Measurements from ENCODE around the gene ID1.
"Not testable (repeated sequence)": the region's sequence is repeated elsewhere in the genome, so short reads cannot be mapped to it uniquely, and the experiment has no call there.

The ID1 gene

DNA sequence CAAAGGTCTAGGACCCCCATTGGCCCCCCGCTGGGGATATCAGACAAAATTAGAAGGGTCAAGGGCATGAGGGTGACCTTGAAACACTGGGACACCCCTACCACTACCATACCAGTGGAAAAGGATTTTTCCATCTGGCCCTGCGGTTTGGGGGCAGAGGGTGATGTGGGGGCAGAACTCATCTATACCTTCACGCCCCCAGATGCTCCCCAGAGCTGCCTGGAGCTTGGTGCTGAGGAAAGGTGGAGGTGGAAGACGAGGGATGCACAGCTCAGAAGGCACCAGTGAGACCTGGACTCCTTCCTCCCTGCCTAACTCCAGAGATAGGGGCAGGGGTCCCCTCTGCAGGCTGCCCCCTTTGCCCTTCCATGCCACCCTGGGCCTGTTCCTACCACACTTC lies 33.7 kb downstream of the ID1 start:
- DNase-seq = no peak

DNA sequence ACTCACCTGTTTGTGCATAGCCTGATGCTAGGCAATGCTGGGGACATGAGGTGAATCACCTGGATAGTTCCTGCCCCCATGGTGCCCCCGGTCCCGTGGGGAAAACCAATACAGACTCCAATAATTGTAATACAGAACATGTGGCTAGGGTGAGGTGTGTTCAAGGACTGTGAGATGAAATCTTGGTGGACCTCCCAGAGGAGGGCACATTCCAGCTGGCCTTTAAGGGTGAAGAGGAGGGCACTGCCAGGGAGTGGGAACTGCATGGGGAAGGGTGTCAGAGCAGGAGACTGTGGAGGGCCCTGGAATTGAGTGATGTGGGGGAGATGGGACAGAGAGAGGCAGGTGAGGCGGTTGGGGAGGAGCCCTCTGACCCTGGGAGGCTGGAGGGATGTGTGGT lies 35.2 kb downstream of the ID1 start:
- no peak for DNase-seq

DNA sequence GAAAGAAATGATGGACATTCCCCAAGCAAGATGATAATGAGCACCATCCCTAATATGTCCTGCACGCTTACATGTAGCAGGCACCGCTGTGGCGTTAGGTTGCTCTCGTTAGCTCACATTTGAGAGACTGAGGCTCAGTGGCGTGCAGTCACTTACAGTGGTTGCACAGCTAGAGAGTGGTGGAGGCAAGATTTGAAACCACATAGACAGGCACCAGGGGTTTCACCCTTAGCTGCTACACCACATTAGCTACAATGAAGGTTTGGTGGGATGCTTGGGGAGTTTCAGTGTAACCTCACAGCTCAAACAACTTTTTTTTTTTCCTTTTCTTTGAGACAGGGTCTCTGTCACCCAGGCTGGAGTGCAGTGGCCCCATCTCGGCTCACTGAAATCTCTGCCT lies 36.3 kb downstream of the ID1 start:
- DNase-seq = no peak

DNA sequence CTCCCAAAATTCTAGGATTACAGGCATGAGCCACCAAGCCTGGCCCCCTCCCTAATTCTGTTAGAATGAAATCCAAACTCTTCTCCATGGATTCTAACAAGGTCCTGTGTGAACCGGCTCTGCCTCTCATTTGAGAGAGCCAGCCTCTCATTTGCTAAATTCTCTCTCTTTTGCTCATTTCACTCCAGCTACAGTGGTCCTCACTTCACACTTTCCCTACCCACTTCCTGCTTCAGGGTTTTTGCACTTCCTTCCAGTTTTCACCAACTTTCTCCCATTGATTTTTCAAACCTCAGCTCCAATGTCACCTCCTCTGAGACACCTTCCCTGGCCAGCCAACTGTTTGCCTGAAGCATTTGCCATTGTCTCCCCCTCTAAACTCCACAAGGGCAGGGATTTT lies 37.7 kb downstream of the ID1 start:
- DNase-seq = no peak

DNA sequence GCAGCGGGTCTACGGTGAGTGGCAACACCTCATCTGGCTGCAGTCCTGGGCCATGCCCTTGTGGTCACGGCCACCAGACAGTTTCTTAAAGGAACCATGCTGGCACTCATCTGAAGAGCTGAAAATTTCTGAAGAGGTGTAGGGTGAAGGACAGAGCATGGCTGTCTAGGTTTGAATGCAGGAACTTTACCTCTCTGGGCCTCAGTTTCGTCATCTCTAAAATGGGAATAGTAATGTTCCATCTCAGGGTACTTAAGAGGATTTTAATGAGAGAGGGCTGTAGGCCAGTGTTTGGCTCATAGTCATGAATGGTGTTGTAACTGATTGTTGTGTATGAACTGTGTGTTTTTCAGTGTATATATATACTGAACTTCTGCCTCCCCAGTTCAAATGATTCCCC lies 38.4 kb downstream of the ID1 start:
- no peak for DNase-seq

DNA sequence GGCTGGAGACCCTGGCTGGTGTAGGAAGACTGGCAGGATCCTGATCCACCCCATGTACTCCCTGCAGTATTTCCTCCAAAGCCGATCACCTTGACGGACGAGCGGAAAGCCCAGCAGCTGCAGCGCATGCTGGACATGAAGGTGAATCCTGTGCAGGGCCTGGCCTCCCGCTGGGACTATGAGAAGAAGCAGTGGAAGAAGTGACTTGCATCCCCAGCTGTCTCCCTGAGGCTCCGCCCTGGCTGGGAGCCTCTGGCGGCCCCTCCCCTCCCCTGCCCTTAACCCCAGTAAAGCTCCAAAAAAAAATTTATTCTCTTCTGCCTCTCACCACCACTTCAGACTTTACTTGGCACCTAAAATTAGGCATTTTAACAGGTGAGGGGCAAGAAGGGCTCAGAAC lies 39.6 kb downstream of the ID1 start:
- DNase-seq = no peak

DNA sequence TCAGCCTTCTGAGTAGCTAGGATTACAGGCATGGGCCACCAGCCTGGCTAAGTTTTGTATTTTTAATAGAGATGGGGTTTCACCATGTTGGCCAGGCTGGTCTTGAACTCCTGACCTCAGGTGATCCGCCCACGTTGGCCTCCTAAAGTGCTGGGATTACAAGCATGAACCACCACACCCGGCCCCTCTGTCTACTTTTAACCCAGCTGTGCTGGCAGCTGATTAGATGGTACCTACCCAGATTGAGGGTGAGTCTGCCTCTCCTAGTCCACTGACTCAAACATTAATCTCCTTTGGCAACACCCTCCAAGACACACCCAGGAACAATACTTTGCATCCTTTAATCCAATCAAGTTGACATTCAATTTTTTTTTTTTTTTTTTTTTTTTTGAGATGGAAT lies 43.0 kb downstream of the ID1 start:
- not testable (repeated sequence) for DNase-seq

DNA sequence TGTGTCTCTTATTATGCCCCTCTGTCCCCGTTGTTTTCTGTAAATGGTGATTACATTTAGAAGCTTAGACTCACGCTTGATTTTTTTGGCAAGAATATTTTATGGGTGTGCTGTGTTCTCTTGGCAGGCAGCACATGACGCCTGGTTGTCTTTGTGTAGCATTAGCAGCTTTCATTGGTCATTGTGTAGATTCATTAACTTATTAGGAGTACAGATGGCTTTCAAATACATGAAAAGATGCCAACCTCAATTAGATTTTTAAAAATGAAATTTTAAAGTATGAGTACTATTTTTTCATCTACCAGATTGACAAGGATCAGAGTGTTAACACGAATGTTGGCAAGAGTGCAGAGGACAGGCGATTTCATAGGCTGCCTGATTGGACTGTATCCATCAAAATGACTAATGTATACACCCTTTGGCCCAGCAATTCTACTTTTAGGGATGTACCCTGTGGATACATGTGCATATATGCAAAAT lies 47.9 kb downstream of the ID1 start:
- DNase-seq = no peak

DNA sequence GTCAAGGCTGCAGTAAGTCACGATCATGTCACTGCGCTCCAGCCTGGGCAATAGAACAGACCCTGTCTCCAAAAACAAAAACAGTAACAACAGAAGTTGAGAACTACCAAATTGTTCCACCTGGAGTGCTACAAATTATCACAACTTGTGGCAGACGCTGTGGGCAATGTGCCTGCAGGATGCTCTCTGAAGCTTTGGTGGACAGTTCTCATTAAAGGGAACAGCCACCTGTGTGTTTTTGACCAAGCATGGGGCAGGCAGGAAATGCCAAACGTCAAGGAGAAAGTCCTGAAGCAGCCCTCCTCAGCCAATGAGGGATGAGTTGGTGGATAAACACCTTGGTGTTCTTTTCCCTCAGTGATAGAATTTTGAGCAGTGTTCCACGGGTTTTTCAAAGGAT lies 48.5 kb downstream of the ID1 start:
- no peak for DNase-seq

DNA sequence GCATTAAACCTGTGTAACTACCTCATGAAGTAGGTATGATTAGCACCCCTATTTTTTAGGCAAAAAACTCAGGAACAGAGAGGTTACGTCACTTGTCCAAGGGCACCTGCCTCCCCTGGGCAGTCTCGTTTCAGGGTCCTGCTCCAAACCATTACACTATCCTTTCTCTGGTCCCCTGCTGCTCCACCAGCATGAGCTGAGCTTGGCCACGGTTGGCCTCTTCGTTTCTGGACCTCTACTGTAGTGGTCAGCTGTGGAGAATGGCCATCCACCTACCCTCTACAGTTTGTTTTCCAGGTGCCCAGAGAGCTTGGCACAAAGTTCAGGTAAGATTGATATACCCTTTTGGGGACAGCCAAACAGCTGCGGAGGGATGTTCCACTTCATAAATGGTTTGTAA lies 49.4 kb downstream of the ID1 start:
- no peak for DNase-seq

Measured in activated gamma-delta T cell treated with Interleukin-2 at 50 U/mL for 16 hours (primary cell).